Neuronal stem cell (in vitro differentiated cells): ENCODE measurements around the gene WSCD2.

Source experiments
- DNase-seq: peaks from one replicate; pipeline ENCODE4 v3.0.0-alpha.2; 2013; ENCODE audit warnings: low spot score
- H2AFZ ChIP-seq: one replicate; pipeline ENCODE4 v1.6.1; 2013; ENCODE audit warnings: mild to moderate bottlenecking, low read length, inconsistent platforms
- H2AK5ac ChIP-seq: 2 replicates; pipeline ENCODE4 v1.6.1; 2013; ENCODE audit warnings: low read depth, mild to moderate bottlenecking, inconsistent platforms, low read length, moderate library complexity, mixed read lengths
- H2BK120ac ChIP-seq: 2 replicates; pipeline ENCODE4 v1.6.1; 2013; ENCODE audit warnings: low read depth, mild to moderate bottlenecking, inconsistent platforms, low read length, moderate library complexity, mixed read lengths
- H2BK12ac ChIP-seq: one replicate; pipeline ENCODE4 v1.6.1; 2013; ENCODE audit warnings: low read length, inconsistent platforms
- H2BK15ac ChIP-seq: 2 replicates; pipeline ENCODE4 v1.6.1; 2013; ENCODE audit warnings: mild to moderate bottlenecking, low read length, inconsistent platforms, mixed read lengths
- H2BK5ac ChIP-seq: one replicate; pipeline ENCODE4 v1.6.1; 2013; ENCODE audit warnings: inconsistent platforms, mild to moderate bottlenecking, low read length, moderate library complexity
- H3K14ac ChIP-seq: one replicate; pipeline ENCODE4 v1.6.1; 2013; ENCODE audit warnings: low read length, inconsistent platforms
- H3K18ac ChIP-seq: 2 replicates; pipeline ENCODE4 v1.6.1; 2013; ENCODE audit warnings: low read length, inconsistent platforms
- H3K23ac ChIP-seq: 2 replicates; pipeline ENCODE4 v1.6.1; 2013; ENCODE audit warnings: low read depth, mild to moderate bottlenecking, mixed read lengths, low read length, inconsistent platforms; ENCODE audit not compliant: poor library complexity
- H3K27ac ChIP-seq: replicated peaks from 3 replicates; pipeline ENCODE4 v1.5.1; 2013; ENCODE audit warnings: low read length, inconsistent platforms
- H3K27me3 ChIP-seq, 3 experiments: 2 replicates each; pipeline ENCODE4 v1.6.1; 2013; ENCODE audit warnings: low read length in 3 of 3, mild to moderate bottlenecking in 2 of 3, inconsistent platforms in 1 of 3, low read depth in 1 of 3, mixed read lengths in 1 of 3, moderate library complexity in 1 of 3; ENCODE audit not compliant: control insufficient read depth in 3 of 3, insufficient read depth in 3 of 3
- H3K36me3 ChIP-seq, 2 donors: replicated peaks in 1 of 2; 2 replicates each; pipeline ENCODE4 v1.6.1; 2013; ENCODE audit warnings: low read length in 2 of 2; ENCODE audit not compliant: control insufficient read depth in 2 of 2, insufficient read depth in 2 of 2
- H3K4ac ChIP-seq: 2 replicates; pipeline ENCODE4 v1.6.1; 2013; ENCODE audit warnings: inconsistent platforms, mild to moderate bottlenecking, low read length, moderate library complexity
- H3K4me1 ChIP-seq, 2 donors: 1 replicate in 1 of 2; 2 replicates in 1 of 2; pipeline ENCODE4 v1.6.1; 2013; ENCODE audit warnings: low read length in 2 of 2, low read depth in 1 of 2; ENCODE audit not compliant: control insufficient read depth in 2 of 2, insufficient read depth in 1 of 2
- H3K4me2 ChIP-seq: one replicate; pipeline ENCODE4 v1.6.1; 2013; ENCODE audit warnings: mild to moderate bottlenecking, low read length, inconsistent platforms; ENCODE audit not compliant: insufficient read depth, poor library complexity, severe bottlenecking
- H3K4me3 ChIP-seq, 2 donors: 2 replicates each; pipeline ENCODE4 v1.5.1; 2013; ENCODE audit warnings: low read length in 2 of 2, mild to moderate bottlenecking in 2 of 2, inconsistent platforms in 1 of 2, moderate library complexity in 1 of 2
- H3K79me1 ChIP-seq: one replicate; pipeline ENCODE4 v1.6.1; 2013; ENCODE audit warnings: low read depth, mild to moderate bottlenecking, inconsistent platforms, low read length, moderate library complexity
- H3K9ac ChIP-seq: one replicate; pipeline ENCODE4 v1.6.1; 2013; ENCODE audit warnings: mild to moderate bottlenecking, low read depth, low read length, inconsistent platforms; ENCODE audit not compliant: poor library complexity
- H3K9me3 ChIP-seq, 2 donors: replicated peaks in 1 of 2; 2 replicates each; pipeline versions ENCODE3 to v1.6.1; 2013; ENCODE audit warnings: low read length in 2 of 2, mild to moderate bottlenecking in 2 of 2, inconsistent platforms in 1 of 2, low read depth in 1 of 2, mixed read lengths in 1 of 2, moderate library complexity in 1 of 2; ENCODE audit not compliant: control insufficient read depth in 2 of 2, insufficient read depth in 1 of 2
- H4K8ac ChIP-seq: one replicate; pipeline ENCODE4 v1.6.1; 2013; ENCODE audit warnings: low read depth, mild to moderate bottlenecking, inconsistent platforms, low read length, moderate library complexity
- H4K91ac ChIP-seq: one replicate; pipeline ENCODE4 v1.6.1; 2013; ENCODE audit warnings: low read length, low read depth, mild to moderate bottlenecking, inconsistent platforms; ENCODE audit not compliant: poor library complexity
- WGBS, 2 donors: extraction: QIAGEN DNeasy Blood & Tissue Kit; methylation state at CpG; one replicate each; pipeline ENCODE4 v1.1.7; 2013; ENCODE audit warnings: missing lambda C conversion rate in 2 of 2, mixed read lengths in 1 of 2; ENCODE audit not compliant: insufficient read length in 2 of 2, insufficient replicate concordance in 1 of 2; ENCODE audit errors: extremely low coverage in 2 of 2; 5-methylcytosine and 5-hydroxymethylcytosine counted together

WSCD2 gene

GRCh38 chr12:108167974-108168373 lies 38.9 kb downstream of the WSCD2 start:
- H3K14ac ChIP-seq, result no peak overlapping the region
- no peak overlapping the region for H3K27ac ChIP-seq
- H3K4me2 ChIP-seq, result no peak overlapping the region
- no peak overlapping the region for H3K23ac ChIP-seq
- no peak overlapping the region for H3K18ac ChIP-seq
- H2BK12ac ChIP-seq, result no peak overlapping the region
- no peak overlapping the region for H3K4ac ChIP-seq
- no peak overlapping the region for H2AFZ ChIP-seq
- H2BK120ac ChIP-seq, result no peak overlapping the region
- H3K4me1 ChIP-seq, result peaks cover 0 to 1% of the 10 kb centered on the region in 2 donors
- no peak overlapping the region for H4K91ac ChIP-seq
- no peak overlapping the region for H2AK5ac ChIP-seq
- H3K27me3 ChIP-seq, result no peaks in the 10 kb centered on the region
- no peak overlapping the region for H4K8ac ChIP-seq
- DNase-seq, result no peak
- H3K9me3 ChIP-seq, result no peaks in the 10 kb centered on the region
- no peak overlapping the region for H3K4me3 ChIP-seq
- no peak overlapping the region for H2BK5ac ChIP-seq
- no peak overlapping the region for H3K9ac ChIP-seq
- no peak overlapping the region for H2BK15ac ChIP-seq
- no peaks in the 10 kb centered on the region for H3K36me3 ChIP-seq
- WGBS, 2 donors, result no CpG with 5 or more reads among the region's 3 CpGs
- no peaks in the 10 kb centered on the region for H3K79me1 ChIP-seq

DNA sequence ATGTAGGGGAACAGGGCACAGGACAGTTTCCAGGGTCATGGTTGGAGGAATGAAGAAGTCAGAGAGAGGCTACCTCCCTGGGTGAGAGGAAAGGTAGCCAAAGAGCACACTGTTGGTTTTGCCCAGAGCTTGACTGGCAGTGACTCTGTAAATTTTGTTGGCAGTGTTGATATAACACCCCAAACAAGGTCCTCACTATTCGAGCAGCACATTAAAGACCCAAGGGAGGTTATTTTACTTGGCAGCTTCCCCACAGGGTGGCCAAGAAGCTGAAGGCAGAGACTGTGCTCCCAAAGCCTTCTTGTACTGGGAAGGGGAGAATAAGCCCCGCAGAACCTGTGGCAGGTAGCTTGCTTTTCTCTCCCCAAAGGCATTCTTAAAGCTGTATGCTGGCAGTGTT lies 40.6 kb downstream of the WSCD2 start:
- Histone ChIP-seq H3K79me1 (no peaks in the 10 kb centered on the region), H2BK12ac (no peak overlapping the region), H3K23ac (no peak overlapping the region), H3K27ac (no peak overlapping the region), H3K4me1 (peaks cover 0 to 5% of the 10 kb centered on the region in 2 donors), H3K4ac (no peak overlapping the region), H2BK5ac (no peak overlapping the region), H3K4me3 (no peak overlapping the region), H4K8ac (no peak overlapping the region), H2BK15ac (no peak overlapping the region), H3K27me3 (peaks cover 0 to 2% (median 0%) of the 10 kb centered on the region in 3 experiments), H2AK5ac (no peak overlapping the region), H3K9ac (no peak overlapping the region), H3K18ac (no peak overlapping the region), H3K36me3 (no peaks in the 10 kb centered on the region), H2BK120ac (no peak overlapping the region), H3K4me2 (no peak overlapping the region), H2AFZ (no peak overlapping the region), H3K14ac (no peak overlapping the region), H3K9me3 (no peaks in the 10 kb centered on the region), H4K91ac (no peak overlapping the region)
- DNase-seq, result no peak
- no CpG with 5 or more reads among the region's 2 CpGs for WGBS, 2 donors

- no peak overlapping the region for H4K8ac ChIP-seq
- H3K27me3 ChIP-seq, result peaks cover 0 to 2% (median 0%) of the 10 kb centered on the region in 3 experiments
- WGBS, 2 donors, result no CpG with 5 or more reads among the region's 2 CpGs
- no peak overlapping the region for H2BK12ac ChIP-seq
- H2BK5ac ChIP-seq, result no peak overlapping the region
- H3K79me1 ChIP-seq, result no peaks in the 10 kb centered on the region
- no peak overlapping the region for H4K91ac ChIP-seq
- no peak overlapping the region for H2BK15ac ChIP-seq
- H3K27ac ChIP-seq, result no peak overlapping the region
- no peak overlapping the region for H3K4ac ChIP-seq
- no peak overlapping the region for H3K4me2 ChIP-seq
- H2AFZ ChIP-seq, result no peak overlapping the region
- H3K18ac ChIP-seq, result no peak overlapping the region
- no peak for DNase-seq
- H3K14ac ChIP-seq, result no peak overlapping the region
- peaks cover 0 to 10% of the 10 kb centered on the region in 2 donors for H3K4me1 ChIP-seq
- no peak overlapping the region for H2BK120ac ChIP-seq
- H3K23ac ChIP-seq, result no peak overlapping the region
- no peaks in the 10 kb centered on the region for H3K36me3 ChIP-seq
- H2AK5ac ChIP-seq, result no peak overlapping the region
- H3K4me3 ChIP-seq, result no peak overlapping the region
- H3K9ac ChIP-seq, result no peak overlapping the region
- H3K9me3 ChIP-seq, result no peaks in the 10 kb centered on the region
Observed at GRCh38 chr12:108170164-108170563, 41.1 kb downstream of the WSCD2 start.

- no peak overlapping the region for H3K18ac ChIP-seq
- no peak overlapping the region for H3K4me2 ChIP-seq
- no peak overlapping the region for H2BK120ac ChIP-seq
- H3K23ac ChIP-seq, result no peak overlapping the region
- H3K27ac ChIP-seq, result no peak overlapping the region
- no peak overlapping the region for H3K4ac ChIP-seq
- H2BK12ac ChIP-seq, result no peak overlapping the region
- no peak overlapping the region for H3K14ac ChIP-seq
- H3K36me3 ChIP-seq, result no peaks in the 10 kb centered on the region
- H4K8ac ChIP-seq, result no peak overlapping the region
- no peak for DNase-seq
- no peak overlapping the region for H2AFZ ChIP-seq
- no peak overlapping the region for H2BK15ac ChIP-seq
- peaks cover 0 to 2% (median 0%) of the 10 kb centered on the region in 3 experiments for H3K27me3 ChIP-seq
- no peak overlapping the region for H3K4me3 ChIP-seq
- peaks cover 0 to 13% of the 10 kb centered on the region in 2 donors for H3K4me1 ChIP-seq
- peaks cover 0 to 2% of the 10 kb centered on the region in 2 donors for H3K9me3 ChIP-seq
- no CpG with 5 or more reads among the region's 2 CpGs for WGBS, 2 donors
- H3K9ac ChIP-seq, result no peak overlapping the region
- no peak overlapping the region for H2AK5ac ChIP-seq
- no peak overlapping the region for H4K91ac ChIP-seq
- H2BK5ac ChIP-seq, result no peak overlapping the region
- H3K79me1 ChIP-seq, result no peaks in the 10 kb centered on the region
Observed at GRCh38 chr12:108172033-108172432, 42.9 kb downstream of the WSCD2 start.
